Measurements from ENCODE around the gene TMTC1. TPM values are rescaled to one million over a fixed set of nuclear protein-coding genes. Genes with fewer than 3 reads are reported as not detected.
"Not testable (repeated sequence)": the region's sequence is repeated elsewhere in the genome, so short reads cannot be mapped to it uniquely, and the experiment has no call there.

TMTC1 gene
- total RNA-seq, result not detected

GRCh38 chr12:29783773-29784666 is at the start of gene TMTC1:
Gene TMTC1 (minus strand): TSS chr12:29783942. CDS start chr12:29783751, 191 bp downstream.
- no peak for DNase-seq

GRCh38 chr12:29831173-29831572 is 47.4 kb upstream of the TMTC1 start:
- DNase-seq, result no peak

- no peak for DNase-seq
Measured at GRCh38 chr12:29830391-29830790, 46.6 kb upstream of the TMTC1 start.

GRCh38 chr12:29818916-29819623 is 35.3 kb upstream of the TMTC1 start:
- DNase-seq, result no peak

GRCh38 chr12:29816874-29817725 is 33.4 kb upstream of the TMTC1 start:
- DNase-seq, result no peak

GRCh38 chr12:29809616-29810361 is 26.0 kb upstream of the TMTC1 start:
- DNase-seq, result not testable (repeated sequence)

- DNase-seq, result no peak
Measured at GRCh38 chr12:29807129-29807528, 23.4 kb upstream of the TMTC1 start.

- no peak for DNase-seq
Measured at GRCh38 chr12:29804019-29804418, 20.3 kb upstream of the TMTC1 start.

GRCh38 chr12:29799591-29799990 is 15.8 kb upstream of the TMTC1 start:
- DNase-seq, result no peak

- no peak for DNase-seq
Measured at GRCh38 chr12:29797565-29798355, 14.0 kb upstream of the TMTC1 start.

GRCh38 chr12:29796823-29797263 is 13.1 kb upstream of the TMTC1 start:
- DNase-seq, result no peak

GRCh38 chr12:29795715-29796114 is 12.0 kb upstream of the TMTC1 start:
- DNase-seq, result no peak

GRCh38 chr12:29794862-29795261 is 11.1 kb upstream of the TMTC1 start:
- DNase-seq, result no peak

- no peak for DNase-seq
Measured at GRCh38 chr12:29792853-29793252, 9.1 kb upstream of the TMTC1 start.

- no peak for DNase-seq
Measured at GRCh38 chr12:29792132-29792531, 8.4 kb upstream of the TMTC1 start.

- DNase-seq, result no peak
Measured at GRCh38 chr12:29782871-29783772, 620 bp downstream of the TMTC1 start.

- DNase-seq, result no peak
Measured at GRCh38 chr12:29782285-29782870, 1.4 kb downstream of the TMTC1 start.

GRCh38 chr12:29781705-29782266 is 2.0 kb downstream of the TMTC1 start:
- DNase-seq, result no peak

GRCh38 chr12:29781188-29781587 is 2.6 kb downstream of the TMTC1 start:
- no peak for DNase-seq
